Fibroblast of lung (primary cell): ENCODE measurements around the gene ABCA4. TPM values are rescaled to one million over a fixed set of nuclear protein-coding genes. Genes with fewer than 3 reads are reported as not detected.

ENCODE experiments used
- DNase-seq, 2 donors: peaks; one replicate each; pipeline versions ENCODE4 v3.0.0 to v3.0.0-alpha.2; 2010; ENCODE audit warnings: low read depth in 2 of 2
- H2AFZ ChIP-seq: 2 replicates; pipeline ENCODE4 v1.5.1; 2012; ENCODE audit warnings: low read length, control low read depth, inconsistent platforms
- H3K27ac ChIP-seq: 2 replicates; pipeline ENCODE4 v1.5.1; 2011; ENCODE audit warnings: low read length, control low read depth; ENCODE audit not compliant: insufficient read depth
- H3K27me3 ChIP-seq: 2 replicates; pipeline ENCODE4 v1.5.1; 2011; ENCODE audit warnings: mild to moderate bottlenecking, low read length; ENCODE audit not compliant: control insufficient read depth, insufficient read depth
- H3K36me3 ChIP-seq: 2 replicates; pipeline ENCODE4 v1.5.1; 2011; ENCODE audit warnings: low read length; ENCODE audit not compliant: control insufficient read depth, insufficient read depth
- H3K4me1 ChIP-seq: 2 replicates; pipeline ENCODE4 v1.5.1; 2011; ENCODE audit warnings: low read length; ENCODE audit not compliant: control insufficient read depth, insufficient read depth; ENCODE audit errors: extremely low read depth
- H3K4me2 ChIP-seq: 2 replicates; pipeline ENCODE4 v1.5.1; 2011; ENCODE audit warnings: low read length, control low read depth; ENCODE audit not compliant: insufficient read depth; ENCODE audit errors: extremely low read depth
- H3K4me3 ChIP-seq, 4 experiments: fragments of 200-600 bp in 1 of 4; sonication (generic) in 1 of 4; replicated peaks in 1 of 4; 2 replicates each; pipeline ENCODE4 v1.5.1; 2011 to 2016; ENCODE audit warnings: low read length in 4 of 4, low read depth in 3 of 4, mild to moderate bottlenecking in 3 of 4, control low read depth in 2 of 4, inconsistent platforms in 1 of 4, mixed read lengths in 1 of 4; ENCODE audit not compliant: insufficient read depth in 1 of 4; ENCODE audit errors: control extremely low read depth in 1 of 4
- H3K79me2 ChIP-seq: 2 replicates; pipeline ENCODE4 v1.5.1; 2012; ENCODE audit warnings: mild to moderate bottlenecking, low read length, inconsistent platforms; ENCODE audit not compliant: control insufficient read depth, insufficient read depth
- H3K9ac ChIP-seq: 2 replicates; pipeline ENCODE4 v1.5.1; 2011; ENCODE audit warnings: mild to moderate bottlenecking, low read length, control low read depth; ENCODE audit not compliant: insufficient read depth
- H3K9me3 ChIP-seq: 2 replicates; pipeline ENCODE4 v1.5.1; 2012; ENCODE audit warnings: low read depth, low read length; ENCODE audit not compliant: control insufficient read depth, insufficient read depth
- H4K20me1 ChIP-seq: 2 replicates; pipeline ENCODE4 v1.5.1; 2011; ENCODE audit warnings: low read length; ENCODE audit not compliant: control insufficient read depth, insufficient read depth; ENCODE audit errors: extremely low read depth
- EZH2 ChIP-seq: IDR thresholded peaks from 2 replicates; pipeline ENCODE4 v1.5.1; 2012; ENCODE audit warnings: low read length, control low read depth, mild to moderate bottlenecking; ENCODE audit errors: missing control alignments
- polyA plus RNA-seq, 2 donors: library from polyadenylated mRNA; depleted of rRNA in 1 of 2; stranded (reverse) in 1 of 2; unstranded in 1 of 2; fragments of >200 nt; gene quantifications; 2 replicates each; pipeline ENCODE4 v1.2.1, GENCODE V29; 2011 to 2012; ENCODE audit warnings: missing spikeins in 1 of 2
- total RNA-seq: library from RNA; depleted of rRNA; stranded (reverse); fragments of >200 nt; gene quantifications from 2 replicates; pipeline ENCODE4 v1.2.1, GENCODE V29; 2014
- TF ChIP-seq, protein P1 (sequence below), 2 donors: IDR thresholded peaks in 1 of 2; conservative IDR thresholded peaks in 1 of 2; 1 replicate in 1 of 2; 2 replicates in 1 of 2; pipeline ENCODE4 v1.5.1; 2011 to 2012; ENCODE audit warnings: low read length in 2 of 2, control low read depth in 1 of 2, inconsistent platforms in 1 of 2, low read depth in 1 of 2, mild to moderate bottlenecking in 1 of 2

Gene ABCA4
- total and polyA plus RNA-seq, 2 donors (not counting 1 experiment from before 2014, with no cell fraction given): 0.07 to 0.33 TPM

DNA sequence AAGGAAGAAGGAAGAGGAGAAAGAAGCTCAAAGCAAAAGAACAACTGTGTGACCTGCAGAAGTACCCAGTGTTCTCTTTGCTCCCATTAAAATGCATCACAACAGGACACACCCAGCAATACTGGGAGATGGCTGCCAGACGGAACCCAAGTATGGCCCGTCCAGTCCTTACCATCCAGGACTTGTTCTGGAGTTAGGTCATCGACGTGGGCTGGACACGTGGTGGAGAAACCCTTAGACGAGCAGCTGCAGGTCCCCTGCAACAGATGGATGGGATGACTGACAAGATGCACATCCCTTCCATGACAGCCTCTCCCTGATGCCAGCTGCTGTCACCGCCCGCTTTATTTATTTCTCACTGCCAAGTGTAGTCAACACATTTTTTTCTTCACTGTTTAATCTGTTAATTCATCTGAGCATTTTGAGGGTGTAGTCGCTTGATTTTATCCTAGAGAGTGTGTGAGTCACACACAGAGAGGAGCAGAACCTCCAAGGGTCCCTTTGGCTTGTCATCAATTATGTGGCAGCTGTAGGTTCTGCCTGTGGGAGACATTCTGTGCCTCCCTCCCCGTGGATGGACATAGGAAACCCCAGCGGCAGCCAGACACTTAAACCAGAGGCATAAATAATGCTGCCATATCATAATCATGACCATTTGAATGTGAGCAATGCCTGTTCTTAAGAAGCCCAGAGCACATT is 80.9 kb downstream of the ABCA4 start:
- no peak overlapping the region for H3K27ac ChIP-seq
- H3K4me3 ChIP-seq: no peak overlapping the region
- H4K20me1 ChIP-seq: no peaks in the 10 kb centered on the region
- peak; percentile 47 to 50 for DNase-seq
- no peak overlapping the region for H2AFZ ChIP-seq
- no peaks in the 10 kb centered on the region for H3K9me3 ChIP-seq
- H3K9ac ChIP-seq: no peak overlapping the region
- peaks cover 8% of the 10 kb centered on the region for H3K4me1 ChIP-seq
- H3K36me3 ChIP-seq: no peaks in the 10 kb centered on the region
- H3K79me2 ChIP-seq: no peaks in the 10 kb centered on the region
- H3K4me2 ChIP-seq: no peak overlapping the region
- no peak for TF ChIP-seq EZH2
- TF ChIP-seq, protein P1, sequence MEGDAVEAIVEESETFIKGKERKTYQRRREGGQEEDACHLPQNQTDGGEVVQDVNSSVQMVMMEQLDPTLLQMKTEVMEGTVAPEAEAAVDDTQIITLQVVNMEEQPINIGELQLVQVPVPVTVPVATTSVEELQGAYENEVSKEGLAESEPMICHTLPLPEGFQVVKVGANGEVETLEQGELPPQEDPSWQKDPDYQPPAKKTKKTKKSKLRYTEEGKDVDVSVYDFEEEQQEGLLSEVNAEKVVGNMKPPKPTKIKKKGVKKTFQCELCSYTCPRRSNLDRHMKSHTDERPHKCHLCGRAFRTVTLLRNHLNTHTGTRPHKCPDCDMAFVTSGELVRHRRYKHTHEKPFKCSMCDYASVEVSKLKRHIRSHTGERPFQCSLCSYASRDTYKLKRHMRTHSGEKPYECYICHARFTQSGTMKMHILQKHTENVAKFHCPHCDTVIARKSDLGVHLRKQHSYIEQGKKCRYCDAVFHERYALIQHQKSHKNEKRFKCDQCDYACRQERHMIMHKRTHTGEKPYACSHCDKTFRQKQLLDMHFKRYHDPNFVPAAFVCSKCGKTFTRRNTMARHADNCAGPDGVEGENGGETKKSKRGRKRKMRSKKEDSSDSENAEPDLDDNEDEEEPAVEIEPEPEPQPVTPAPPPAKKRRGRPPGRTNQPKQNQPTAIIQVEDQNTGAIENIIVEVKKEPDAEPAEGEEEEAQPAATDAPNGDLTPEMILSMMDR (conservative IDR thresholded peaks at IDR 0.05 in 1 of 2, IDR thresholded peaks at IDR 0.05 in 1 of 2; ENCODE audit: low read depth in 1 of 2, low read length in 2 of 2): no peak
- H3K27me3 ChIP-seq: peaks cover 11% of the 10 kb centered on the region

DNA sequence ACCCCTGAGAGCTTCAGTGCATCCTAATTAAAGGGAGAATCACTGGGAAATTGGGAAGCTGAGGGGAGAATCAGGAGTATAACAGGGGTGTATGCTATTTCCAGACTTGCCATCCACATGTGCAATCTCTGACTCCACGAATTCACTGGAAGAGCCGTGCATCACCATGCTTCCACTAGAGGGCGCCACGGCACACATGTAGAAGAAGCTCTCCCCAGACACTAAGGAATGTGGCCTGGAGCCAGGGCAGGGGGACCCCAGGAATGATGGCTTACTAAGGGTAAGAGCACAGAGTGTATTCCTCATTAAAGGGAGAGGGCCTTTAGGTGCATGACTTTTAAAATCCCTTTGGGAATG is 81.5 kb downstream of the ABCA4 start:
- peak; percentile 59 to 71 for DNase-seq
- H4K20me1 ChIP-seq: no peaks in the 10 kb centered on the region
- no peak overlapping the region for H2AFZ ChIP-seq
- H3K79me2 ChIP-seq: no peaks in the 10 kb centered on the region
- TF ChIP-seq EZH2: no peak
- TF ChIP-seq, protein P1 (conservative IDR thresholded peaks at IDR 0.05 in 1 of 2, IDR thresholded peaks at IDR 0.05 in 1 of 2; ENCODE audit: low read depth in 1 of 2, low read length in 2 of 2): peak; percentile 73 to 89
- peaks cover 8% of the 10 kb centered on the region for H3K4me1 ChIP-seq
- H3K36me3 ChIP-seq: no peaks in the 10 kb centered on the region
- no peak overlapping the region for H3K4me3 ChIP-seq
- H3K9ac ChIP-seq: no peak overlapping the region
- no peak overlapping the region for H3K27ac ChIP-seq
- no peaks in the 10 kb centered on the region for H3K9me3 ChIP-seq
- H3K4me2 ChIP-seq: no peak overlapping the region
- peaks cover 11% of the 10 kb centered on the region for H3K27me3 ChIP-seq

DNA sequence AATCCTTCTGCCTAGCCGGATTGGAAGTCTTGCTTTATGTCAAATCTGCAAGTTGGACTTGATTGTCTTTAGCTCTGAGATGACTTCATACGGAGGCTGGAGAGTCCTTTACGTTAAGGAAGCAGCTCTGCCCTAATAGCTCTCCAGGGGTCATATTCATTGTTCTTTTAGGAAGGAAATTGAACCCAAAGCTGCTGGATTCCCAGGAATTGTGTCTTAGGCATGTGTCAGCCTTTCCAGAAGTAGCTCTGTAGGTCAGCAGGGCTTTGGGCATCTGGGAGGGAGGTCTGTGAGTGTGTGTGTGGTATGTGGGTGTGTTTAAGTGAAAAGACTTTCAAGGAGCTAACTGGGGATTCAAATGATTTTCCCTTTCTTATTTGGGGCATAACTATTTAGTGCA is 82.4 kb downstream of the ABCA4 start:
- H3K79me2 ChIP-seq: no peaks in the 10 kb centered on the region
- H3K36me3 ChIP-seq: no peaks in the 10 kb centered on the region
- DNase-seq: peak; percentile 31 to 49
- no peak overlapping the region for H3K4me2 ChIP-seq
- H3K4me3 ChIP-seq: no peak overlapping the region
- TF ChIP-seq, protein P1 (conservative IDR thresholded peaks at IDR 0.05 in 1 of 2, IDR thresholded peaks at IDR 0.05 in 1 of 2; ENCODE audit: low read depth in 1 of 2, low read length in 2 of 2): no peak
- no peak for TF ChIP-seq EZH2
- no peak overlapping the region for H2AFZ ChIP-seq
- H3K27me3 ChIP-seq: peaks cover 11% of the 10 kb centered on the region
- no peak overlapping the region for H3K27ac ChIP-seq
- H4K20me1 ChIP-seq: no peaks in the 10 kb centered on the region
- H3K4me1 ChIP-seq: peaks cover 4% of the 10 kb centered on the region
- H3K9ac ChIP-seq: no peak overlapping the region
- H3K9me3 ChIP-seq: no peaks in the 10 kb centered on the region
